Lower leg skin (tissue), 3 donors: ENCODE data around the gene KCNJ15.

Experiments
- CTCF ChIP-seq, 3 donors: fragments of 450-650 bp; IDR thresholded peaks; one replicate each; pipeline ENCODE4 v1.5.1; 2016; ENCODE audit warnings: antibody characterized with exemption in 3 of 3, mild to moderate bottlenecking in 3 of 3, moderate library complexity in 2 of 3
- POLR2A ChIP-seq, 2 donors: fragments of 450-650 bp; IDR thresholded peaks; one replicate each; pipeline ENCODE4 v1.6.1; 2016 to 2017; ENCODE audit warnings: antibody characterized with exemption in 2 of 2, mild to moderate bottlenecking in 1 of 2, moderate library complexity in 1 of 2

- TF ChIP-seq CTCF (IDR thresholded peaks at IDR 0.05) (no peak), POLR2A (IDR thresholded peaks at IDR 0.05) (no peak)
Observed at GRCh38 chr21:38333301-38334272, 76.8 kb downstream of the KCNJ15 start.
